Activated naive CD4-positive, alpha-beta T cell (primary cell): ENCODE measurements around the gene PRKAG2.
"Not testable (repeated sequence)": the region's sequence is repeated elsewhere in the genome, so short reads cannot be mapped to it uniquely, and the experiment has no call there.

ENCODE experiments used
- DNase-seq, 4 experiments: peaks; one replicate each; lab custom pipeline; 2025; lab: John Stamatoyannopoulos, UW

PRKAG2 gene

GRCh38 chr7:151590850-151591771, 285.8 kb downstream of the PRKAG2 start:
- no peak for DNase-seq

DNA sequence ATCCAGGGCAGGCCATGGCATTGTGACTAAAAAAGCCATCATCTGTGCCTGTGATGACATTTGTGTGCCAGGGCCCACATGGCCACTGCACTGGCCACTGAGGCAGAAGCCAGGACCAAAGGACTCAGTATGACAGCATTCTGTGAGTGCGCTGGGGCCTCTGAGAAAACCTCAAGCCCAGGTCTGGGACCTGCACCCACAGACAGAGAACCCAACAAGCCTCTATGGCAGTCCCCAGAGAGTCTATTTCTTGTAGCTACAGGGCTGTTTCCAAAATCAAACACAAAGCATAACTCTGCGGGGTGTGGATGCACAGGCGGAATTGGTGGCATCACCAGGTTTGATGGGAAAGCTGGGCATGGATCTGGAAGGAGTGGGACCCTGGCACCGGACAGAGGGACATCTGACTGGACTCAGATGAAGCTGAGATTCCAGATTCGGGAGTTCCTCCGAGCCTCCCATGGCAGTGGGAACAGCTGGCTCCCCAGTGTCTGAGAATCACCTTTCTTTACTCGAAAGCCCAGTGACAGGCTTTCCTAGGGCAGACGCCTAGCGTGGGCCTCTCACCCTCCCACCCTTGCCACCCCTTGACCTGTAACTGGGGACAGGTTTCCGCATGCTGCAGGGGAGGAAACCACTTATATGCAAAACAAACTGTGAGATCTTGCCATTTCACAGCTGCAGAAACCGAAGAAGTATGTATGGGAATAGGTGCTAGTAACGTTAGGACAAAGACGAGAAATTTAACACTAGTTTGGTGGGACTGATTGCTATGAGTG, 286.7 kb downstream of the PRKAG2 start:
- DNase-seq = no peak

DNA sequence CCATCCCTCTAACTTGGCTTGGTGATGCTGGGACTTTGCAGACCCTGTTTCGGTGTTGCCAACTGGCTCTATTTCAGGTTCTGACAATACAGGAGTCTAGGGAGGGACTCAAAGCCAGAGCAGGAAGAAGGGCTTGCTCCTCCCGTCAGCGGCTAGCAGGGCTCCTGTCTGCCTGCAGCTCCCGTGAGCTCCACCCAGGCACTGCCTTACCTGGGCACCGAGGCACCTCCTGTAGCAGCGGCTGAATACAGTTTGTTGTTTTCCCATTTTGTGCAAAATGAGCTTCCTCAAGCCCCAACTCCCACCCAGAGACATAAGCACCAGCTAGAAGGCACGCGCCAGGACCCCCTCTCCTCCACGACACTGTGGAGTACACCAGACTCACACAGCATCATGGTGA, 287.9 kb downstream of the PRKAG2 start:
- DNase-seq = no peak

DNA sequence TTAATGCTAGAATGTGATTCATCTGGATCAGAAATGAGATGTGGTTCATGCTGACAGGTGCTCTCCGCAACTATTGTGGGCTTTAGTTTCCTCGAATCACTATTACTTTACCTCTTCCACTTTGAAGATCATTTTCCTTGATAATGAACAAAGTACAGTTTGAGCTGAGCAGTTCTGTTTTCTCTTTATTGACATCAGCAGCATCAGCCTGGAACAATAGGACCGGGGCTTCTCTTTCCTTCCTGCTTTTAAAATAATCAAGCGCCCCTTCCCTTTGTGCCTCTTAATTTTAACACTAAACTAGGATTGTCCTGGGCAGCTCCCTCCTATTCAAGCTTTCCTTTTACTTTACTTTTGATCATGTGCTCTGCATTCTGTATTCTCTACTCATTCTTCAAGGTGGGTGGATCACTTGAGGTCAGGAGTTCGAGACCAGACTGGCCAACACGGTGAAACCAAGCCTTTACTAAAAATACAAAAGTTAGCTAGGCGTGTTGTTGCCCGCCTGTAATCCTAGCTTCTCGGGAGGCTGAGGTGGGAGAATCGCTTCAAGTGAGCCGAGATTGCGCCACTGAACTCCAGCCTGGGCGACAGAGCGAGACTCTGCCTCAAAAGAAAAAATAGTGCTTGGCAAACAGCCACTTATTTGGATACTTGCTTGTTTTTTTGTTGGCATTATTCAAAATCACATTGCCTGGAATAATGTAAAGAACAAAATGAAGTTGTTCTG, 290.2 kb downstream of the PRKAG2 start:
- DNase-seq = no peak

GRCh38 chr7:151585744-151586393, 291.0 kb downstream of the PRKAG2 start:
- DNase-seq = no peak

DNA sequence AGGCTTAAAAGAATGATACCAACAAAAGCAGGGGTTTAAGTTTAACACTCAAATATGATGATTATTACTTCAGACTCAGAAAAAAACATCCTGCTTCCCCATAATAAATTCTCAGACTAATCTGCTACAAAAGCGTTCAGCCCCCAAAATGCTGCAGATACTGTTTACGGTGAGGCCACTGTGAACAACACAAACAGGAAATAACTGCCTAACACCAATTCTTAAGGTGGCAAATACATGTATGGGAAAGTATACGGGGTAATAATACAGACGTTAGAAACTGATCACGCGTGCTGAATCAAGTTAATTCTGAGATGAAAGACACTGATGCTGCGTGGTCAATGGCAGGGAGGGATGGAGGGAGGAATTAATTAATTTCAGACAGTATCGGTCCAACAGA, 295.2 kb downstream of the PRKAG2 start:
- DNase-seq = no peak

- no peak for DNase-seq
Measured at GRCh38 chr7:151579644-151580043, 297.3 kb downstream of the PRKAG2 start.

- no peak for DNase-seq
Measured at GRCh38 chr7:151575410-151575809, 301.5 kb downstream of the PRKAG2 start.

DNA sequence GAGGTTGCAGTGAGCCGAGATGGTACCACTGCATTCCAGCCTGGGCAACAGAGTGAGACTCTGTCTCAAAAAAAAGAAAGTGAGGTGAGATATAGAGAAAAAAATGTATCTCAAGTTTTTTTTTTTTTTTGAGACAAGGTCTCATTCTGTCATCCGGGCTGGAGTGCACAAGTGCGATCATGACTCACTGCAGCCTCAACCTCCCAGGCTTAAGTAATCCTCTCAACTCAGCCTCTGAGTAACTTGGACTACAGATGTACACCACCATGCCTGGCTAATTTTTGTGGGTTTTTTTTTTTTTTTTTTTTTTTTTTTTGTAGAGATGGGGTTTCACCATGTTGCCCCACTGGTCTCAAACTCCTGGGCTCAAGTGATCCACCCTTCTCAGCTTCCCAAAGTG, 303.9 kb downstream of the PRKAG2 start:
- DNase-seq = not testable (repeated sequence)

GRCh38 chr7:151572136-151572535, 304.8 kb downstream of the PRKAG2 start:
- DNase-seq = no peak

DNA sequence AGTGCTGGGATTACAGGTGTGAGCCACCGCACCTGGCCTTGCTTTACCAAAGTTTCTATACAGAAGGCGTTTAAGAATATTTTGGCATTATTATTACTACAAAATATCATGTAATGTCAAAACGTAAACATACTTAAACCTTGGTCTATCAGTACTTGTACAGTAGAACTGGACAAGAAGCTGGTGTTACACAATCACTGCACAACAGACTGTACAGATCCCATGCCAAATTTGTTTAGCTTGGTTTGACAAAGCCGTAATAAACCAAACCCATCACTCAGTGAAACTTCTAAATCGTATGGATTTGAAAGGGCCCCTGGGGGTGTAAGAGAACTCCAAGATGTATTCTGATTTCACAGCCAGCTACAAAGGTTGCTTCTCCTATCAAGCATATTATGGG, 305.4 kb downstream of the PRKAG2 start:
- DNase-seq = no peak

DNA sequence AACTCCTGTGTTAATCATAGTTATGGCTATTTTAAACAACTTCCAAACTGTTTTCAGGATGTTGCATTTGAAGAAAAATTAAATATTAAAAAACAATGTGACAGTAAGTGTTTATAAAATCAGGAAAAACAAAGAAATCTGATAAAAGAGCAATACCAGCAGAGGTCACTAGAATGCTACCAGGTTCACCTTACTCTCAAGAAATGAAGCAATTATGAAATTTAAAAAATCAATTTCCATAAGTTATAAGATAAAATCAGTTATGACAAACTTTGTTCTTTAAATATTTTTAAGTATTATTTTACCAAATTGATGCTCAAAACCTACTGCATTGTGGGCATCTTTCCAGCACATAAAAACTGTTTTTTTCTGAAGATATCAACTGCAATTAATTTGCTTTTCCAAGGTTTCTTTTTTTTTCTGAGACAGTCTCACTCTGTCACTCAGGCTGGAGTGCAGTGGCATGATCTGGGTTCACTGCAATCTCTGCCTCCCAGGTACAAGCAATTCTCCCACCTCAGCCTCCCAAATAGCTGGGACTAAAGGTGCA, 306.5 kb downstream of the PRKAG2 start:
- DNase-seq = no peak

GRCh38 chr7:151568956-151569940, 307.7 kb downstream of the PRKAG2 start:
- no peak for DNase-seq

- DNase-seq = no peak
Measured at GRCh38 chr7:151566897-151567320, 310.0 kb downstream of the PRKAG2 start.

DNA sequence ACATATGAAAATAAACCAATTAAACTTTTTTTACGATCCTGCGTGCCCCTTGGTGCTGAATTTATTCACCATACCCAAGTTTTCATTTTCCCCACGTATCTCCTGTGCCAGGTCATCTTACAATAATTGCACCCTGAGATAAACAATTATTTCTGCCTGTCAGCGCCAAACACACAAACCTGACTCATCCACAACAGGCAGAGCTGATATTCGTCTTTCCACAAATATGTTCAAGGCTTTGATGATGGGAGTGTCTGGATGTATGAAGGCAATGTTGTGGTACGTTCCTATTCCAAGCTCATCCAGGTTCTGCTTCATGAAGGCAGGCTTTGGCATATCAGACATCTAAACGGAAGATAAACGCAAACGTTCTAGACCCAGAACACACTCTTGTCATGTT, 311.4 kb downstream of the PRKAG2 start:
- no peak for DNase-seq

- DNase-seq = no peak
Measured at GRCh38 chr7:151560243-151560642, 316.7 kb downstream of the PRKAG2 start.

DNA sequence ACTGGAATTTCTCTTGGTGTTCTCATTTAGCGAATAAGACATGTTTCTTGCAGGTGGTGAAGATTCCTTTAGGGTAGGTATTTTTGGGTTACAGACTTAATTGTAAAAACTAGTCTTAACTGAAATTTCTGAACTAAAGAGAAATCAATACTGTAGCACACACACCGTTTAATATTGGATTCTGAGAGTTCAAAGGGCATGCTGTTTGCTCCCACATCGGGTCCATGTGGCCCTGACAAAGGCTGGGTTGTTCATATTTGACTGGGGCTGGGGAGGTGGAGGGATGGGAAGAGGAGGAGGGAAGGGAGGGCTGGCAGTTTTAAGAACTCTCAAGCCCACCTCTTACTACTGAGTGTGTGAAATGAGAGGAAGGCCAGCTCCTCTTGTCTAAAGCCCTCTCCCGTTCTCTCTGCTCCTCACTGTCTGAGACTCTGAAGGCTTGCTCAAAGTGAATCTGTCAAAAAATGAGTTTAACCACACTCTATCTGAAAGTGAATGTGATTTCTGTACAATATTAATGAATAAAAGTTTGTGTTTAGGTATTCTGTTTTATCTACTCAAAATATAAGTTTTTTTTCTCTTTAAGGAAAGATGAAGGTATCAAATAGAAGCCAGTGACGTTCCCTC, 317.2 kb downstream of the PRKAG2 start:
- DNase-seq = no peak

DNA sequence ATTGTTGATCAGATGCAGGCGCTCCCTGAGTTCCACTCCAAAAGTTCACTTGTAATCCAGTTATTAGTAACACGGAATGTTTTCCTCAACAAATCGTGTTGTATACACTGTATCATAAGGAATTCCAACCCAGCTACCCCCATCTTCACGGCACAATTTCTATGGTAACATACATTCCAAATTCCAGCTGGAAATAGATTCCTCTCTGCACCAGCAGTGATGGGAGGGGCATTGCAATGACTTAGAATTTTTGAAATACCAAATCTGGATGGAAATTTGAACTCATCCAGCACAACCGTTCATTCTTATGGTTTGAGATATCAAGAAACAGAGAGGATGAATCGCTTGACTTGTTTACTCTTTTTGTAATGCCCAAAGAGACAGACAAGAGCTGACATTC, 318.3 kb downstream of the PRKAG2 start:
- DNase-seq = no peak

GRCh38 chr7:151556592-151556991, 320.3 kb downstream of the PRKAG2 start:
- no peak for DNase-seq

- DNase-seq = no peak
Measured at GRCh38 chr7:151553356-151553755, 323.6 kb downstream of the PRKAG2 start.
